ENCODE measurements around the gene GEMIN5. TPM values are rescaled to one million over a fixed set of nuclear protein-coding genes. Genes with fewer than 3 reads are reported as not detected.

Gene GEMIN5
- total and polyA plus RNA-seq, 2 of the 13 experiments (the other 11 are each of a cell fraction or from before 2014, with no cell fraction given) = 6.6 to 28.6 TPM

DNA sequence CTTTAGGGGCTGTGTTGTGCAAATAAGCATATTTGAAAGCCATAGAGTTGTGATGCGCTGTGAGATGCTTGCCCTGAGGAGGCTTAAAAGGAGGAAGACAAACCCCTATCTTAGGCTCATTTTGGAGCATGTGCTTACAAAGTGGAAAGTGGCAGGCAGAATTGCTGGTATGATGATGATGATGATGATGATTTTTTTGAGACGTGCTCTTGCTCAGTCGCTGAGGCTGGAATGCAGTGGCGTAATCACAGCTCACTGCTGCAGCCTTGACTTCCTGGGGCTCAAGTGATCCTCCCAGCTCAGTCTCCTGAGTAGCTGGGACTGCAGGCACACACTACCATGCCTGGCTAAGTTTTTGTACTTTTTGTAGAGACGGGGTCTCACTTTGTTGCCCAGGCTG is 77.9 kb downstream of the GEMIN5 start (continued):
- TF ChIP-seq, protein P1, sequence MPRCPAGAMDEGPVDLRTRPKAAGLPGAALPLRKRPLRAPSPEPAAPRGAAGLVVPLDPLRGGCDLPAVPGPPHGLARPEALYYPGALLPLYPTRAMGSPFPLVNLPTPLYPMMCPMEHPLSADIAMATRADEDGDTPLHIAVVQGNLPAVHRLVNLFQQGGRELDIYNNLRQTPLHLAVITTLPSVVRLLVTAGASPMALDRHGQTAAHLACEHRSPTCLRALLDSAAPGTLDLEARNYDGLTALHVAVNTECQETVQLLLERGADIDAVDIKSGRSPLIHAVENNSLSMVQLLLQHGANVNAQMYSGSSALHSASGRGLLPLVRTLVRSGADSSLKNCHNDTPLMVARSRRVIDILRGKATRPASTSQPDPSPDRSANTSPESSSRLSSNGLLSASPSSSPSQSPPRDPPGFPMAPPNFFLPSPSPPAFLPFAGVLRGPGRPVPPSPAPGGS (CRISPR knock-in tag; IDR thresholded peaks at IDR 0.05) = no peak
- TF ChIP-seq, protein P2, sequence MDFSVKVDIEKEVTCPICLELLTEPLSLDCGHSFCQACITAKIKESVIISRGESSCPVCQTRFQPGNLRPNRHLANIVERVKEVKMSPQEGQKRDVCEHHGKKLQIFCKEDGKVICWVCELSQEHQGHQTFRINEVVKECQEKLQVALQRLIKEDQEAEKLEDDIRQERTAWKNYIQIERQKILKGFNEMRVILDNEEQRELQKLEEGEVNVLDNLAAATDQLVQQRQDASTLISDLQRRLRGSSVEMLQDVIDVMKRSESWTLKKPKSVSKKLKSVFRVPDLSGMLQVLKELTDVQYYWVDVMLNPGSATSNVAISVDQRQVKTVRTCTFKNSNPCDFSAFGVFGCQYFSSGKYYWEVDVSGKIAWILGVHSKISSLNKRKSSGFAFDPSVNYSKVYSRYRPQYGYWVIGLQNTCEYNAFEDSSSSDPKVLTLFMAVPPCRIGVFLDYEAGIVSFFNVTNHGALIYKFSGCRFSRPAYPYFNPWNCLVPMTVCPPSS (IDR thresholded peaks at IDR 0.05) = no peak
- no peak for TF ChIP-seq ZBTB42 (CRISPR knock-in tag; IDR thresholded peaks at IDR 0.05)
- TF ChIP-seq ZNF30 (CRISPR knock-in tag; IDR thresholded peaks at IDR 0.05) = no peak
- TF ChIP-seq ZNF766 (CRISPR knock-in tag; IDR thresholded peaks at IDR 0.05; ENCODE audit: borderline replicate concordance) = no peak
- TF ChIP-seq ZFP90 (CRISPR knock-in tag; IDR thresholded peaks at IDR 0.05; ENCODE audit: borderline replicate concordance) = no peak
- TF ChIP-seq SAP130 (CRISPR knock-in tag; IDR thresholded peaks at IDR 0.05; ENCODE audit: low read depth) = peak; percentile 90
- TF ChIP-seq, protein P3, sequence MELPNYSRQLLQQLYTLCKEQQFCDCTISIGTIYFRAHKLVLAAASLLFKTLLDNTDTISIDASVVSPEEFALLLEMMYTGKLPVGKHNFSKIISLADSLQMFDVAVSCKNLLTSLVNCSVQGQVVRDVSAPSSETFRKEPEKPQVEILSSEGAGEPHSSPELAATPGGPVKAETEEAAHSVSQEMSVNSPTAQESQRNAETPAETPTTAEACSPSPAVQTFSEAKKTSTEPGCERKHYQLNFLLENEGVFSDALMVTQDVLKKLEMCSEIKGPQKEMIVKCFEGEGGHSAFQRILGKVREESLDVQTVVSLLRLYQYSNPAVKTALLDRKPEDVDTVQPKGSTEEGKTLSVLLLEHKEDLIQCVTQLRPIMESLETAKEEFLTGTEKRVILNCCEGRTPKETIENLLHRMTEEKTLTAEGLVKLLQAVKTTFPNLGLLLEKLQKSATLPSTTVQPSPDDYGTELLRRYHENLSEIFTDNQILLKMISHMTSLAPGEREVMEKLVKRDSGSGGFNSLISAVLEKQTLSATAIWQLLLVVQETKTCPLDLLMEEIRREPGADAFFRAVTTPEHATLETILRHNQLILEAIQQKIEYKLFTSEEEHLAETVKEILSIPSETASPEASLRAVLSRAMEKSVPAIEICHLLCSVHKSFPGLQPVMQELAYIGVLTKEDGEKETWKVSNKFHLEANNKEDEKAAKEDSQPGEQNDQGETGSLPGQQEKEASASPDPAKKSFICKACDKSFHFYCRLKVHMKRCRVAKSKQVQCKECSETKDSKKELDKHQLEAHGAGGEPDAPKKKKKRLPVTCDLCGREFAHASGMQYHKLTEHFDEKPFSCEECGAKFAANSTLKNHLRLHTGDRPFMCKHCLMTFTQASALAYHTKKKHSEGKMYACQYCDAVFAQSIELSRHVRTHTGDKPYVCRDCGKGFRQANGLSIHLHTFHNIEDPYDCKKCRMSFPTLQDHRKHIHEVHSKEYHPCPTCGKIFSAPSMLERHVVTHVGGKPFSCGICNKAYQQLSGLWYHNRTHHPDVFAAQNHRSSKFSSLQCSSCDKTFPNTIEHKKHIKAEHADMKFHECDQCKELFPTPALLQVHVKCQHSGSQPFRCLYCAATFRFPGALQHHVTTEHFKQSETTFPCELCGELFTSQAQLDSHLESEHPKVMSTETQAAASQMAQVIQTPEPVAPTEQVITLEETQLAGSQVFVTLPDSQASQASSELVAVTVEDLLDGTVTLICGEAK (IDR thresholded peaks at IDR 0.05) = no peak
- TF ChIP-seq, protein P3 (CRISPR knock-in tag; IDR thresholded peaks at IDR 0.05) = no peak
- no peak for TF ChIP-seq ZNF234 (CRISPR knock-in tag; conservative IDR thresholded peaks at IDR 0.05)
- TF ChIP-seq KDM5A (IDR thresholded peaks at IDR 0.05; ENCODE audit: borderline replicate concordance, low read length) = no peak
- TF ChIP-seq, protein P4, sequence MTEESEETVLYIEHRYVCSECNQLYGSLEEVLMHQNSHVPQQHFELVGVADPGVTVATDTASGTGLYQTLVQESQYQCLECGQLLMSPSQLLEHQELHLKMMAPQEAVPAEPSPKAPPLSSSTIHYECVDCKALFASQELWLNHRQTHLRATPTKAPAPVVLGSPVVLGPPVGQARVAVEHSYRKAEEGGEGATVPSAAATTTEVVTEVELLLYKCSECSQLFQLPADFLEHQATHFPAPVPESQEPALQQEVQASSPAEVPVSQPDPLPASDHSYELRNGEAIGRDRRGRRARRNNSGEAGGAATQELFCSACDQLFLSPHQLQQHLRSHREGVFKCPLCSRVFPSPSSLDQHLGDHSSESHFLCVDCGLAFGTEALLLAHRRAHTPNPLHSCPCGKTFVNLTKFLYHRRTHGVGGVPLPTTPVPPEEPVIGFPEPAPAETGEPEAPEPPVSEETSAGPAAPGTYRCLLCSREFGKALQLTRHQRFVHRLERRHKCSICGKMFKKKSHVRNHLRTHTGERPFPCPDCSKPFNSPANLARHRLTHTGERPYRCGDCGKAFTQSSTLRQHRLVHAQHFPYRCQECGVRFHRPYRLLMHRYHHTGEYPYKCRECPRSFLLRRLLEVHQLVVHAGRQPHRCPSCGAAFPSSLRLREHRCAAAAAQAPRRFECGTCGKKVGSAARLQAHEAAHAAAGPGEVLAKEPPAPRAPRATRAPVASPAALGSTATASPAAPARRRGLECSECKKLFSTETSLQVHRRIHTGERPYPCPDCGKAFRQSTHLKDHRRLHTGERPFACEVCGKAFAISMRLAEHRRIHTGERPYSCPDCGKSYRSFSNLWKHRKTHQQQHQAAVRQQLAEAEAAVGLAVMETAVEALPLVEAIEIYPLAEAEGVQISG (CRISPR knock-in tag; IDR thresholded peaks at IDR 0.05) = peak; percentile 90
- TF ChIP-seq GABPA (IDR thresholded peaks at IDR 0.05; ENCODE audit: low read depth, low read length) = no peak
- TF ChIP-seq GABPA (CRISPR knock-in tag; IDR thresholded peaks at IDR 0.05; ENCODE audit: low read depth) = no peak
- TF ChIP-seq GZF1 (CRISPR knock-in tag; IDR thresholded peaks at IDR 0.05) = no peak
- no peak for TF ChIP-seq TSC22D2 (CRISPR knock-in tag; IDR thresholded peaks at IDR 0.05; ENCODE audit: borderline replicate concordance)
- TF ChIP-seq ZNF232 (CRISPR knock-in tag; IDR thresholded peaks at IDR 0.05; ENCODE audit: borderline replicate concordance) = no peak
- no peak for TF ChIP-seq ZNF7 (CRISPR knock-in tag; IDR thresholded peaks at IDR 0.05)

Data from HepG2 (cell line).